ENCODE results near the gene MSL1. TPM values are rescaled to one million over a fixed set of nuclear protein-coding genes. Genes with fewer than 3 reads are reported as not detected.

Gene MSL1
- total and polyA plus RNA-seq, 9 of the 15 experiments (the other 6 are each of a cell fraction or from before 2014, with no cell fraction given), result 13.8 to 120 (median 61.9) TPM

GRCh38 chr17:40075201-40075941, 46.4 kb upstream of the MSL1 start (continued):
- TF ChIP-seq ELK3 (CRISPR knock-in tag; IDR thresholded peaks at IDR 0.05) (no peak), FOXM1 (IDR thresholded peaks at IDR 0.05; ENCODE audit: low read depth) (no peak), FOXM1 (CRISPR knock-in tag; IDR thresholded peaks at IDR 0.05; ENCODE audit: low read depth) (no peak), CSDE1 (IDR thresholded peaks at IDR 0.05) (no peak), BACH1 (tag; IDR thresholded peaks at IDR 0.05) (no peak), ZBTB33 (CRISPR knock-in tag; IDR thresholded peaks at IDR 0.05) (peak; percentile 60; the same call in 1 of the 2 replicates), PHF21A (IDR thresholded peaks at IDR 0.05; ENCODE audit: borderline replicate concordance, low read depth) (0 out of 2 replicates have a peak, but pooled peaks have one; percentile 17), ZNF324 (CRISPR knock-in tag; IDR thresholded peaks at IDR 0.05) (no peak), REST (IDR thresholded peaks at IDR 0.05; ENCODE audit: borderline replicate concordance) (peak; percentile 53; the same call in 1 of the 2 replicates), REST (CRISPR knock-in tag; IDR thresholded peaks at IDR 0.05; ENCODE audit: low read depth) (no peak), ZNF146 (CRISPR knock-in tag; IDR thresholded peaks at IDR 0.05; ENCODE audit: unreplicated experiment) (no peak), CXXC5 (CRISPR knock-in tag; IDR thresholded peaks at IDR 0.05) (peak; percentile 51; the same call in 1 of the 2 replicates), GATA2 (CRISPR knock-in tag; IDR thresholded peaks at IDR 0.05) (no peak), MNT (conservative IDR thresholded peaks at IDR 0.05) (peak in 1 of 2 experiments; percentile 42; a peak in 1 of 4 replicates), NFRKB (IDR thresholded peaks at IDR 0.05; ENCODE audit: low read depth) (0 out of 2 replicates have a peak, but pooled peaks have one; percentile 36)
